NCI-H1436 treated with DMSO at 0.1 percent for 48 hours (cell line): ENCODE measurements around the gene DVL3.
"Not testable (repeated sequence)": the region's sequence is repeated elsewhere in the genome, so short reads cannot be mapped to it uniquely, and the experiment has no call there.

Source experiments
- DNase-seq: peaks from one replicate; lab custom pipeline; 2025; lab: John Stamatoyannopoulos, UW

The DVL3 gene

GRCh38 chr3:184154885-184155643 is at the start of gene DVL3:
Gene DVL3, plus strand, starts transcription at chr3:184155377. Its CDS starts 259 bp downstream, at chr3:184155636.
- no peak for DNase-seq

DNA sequence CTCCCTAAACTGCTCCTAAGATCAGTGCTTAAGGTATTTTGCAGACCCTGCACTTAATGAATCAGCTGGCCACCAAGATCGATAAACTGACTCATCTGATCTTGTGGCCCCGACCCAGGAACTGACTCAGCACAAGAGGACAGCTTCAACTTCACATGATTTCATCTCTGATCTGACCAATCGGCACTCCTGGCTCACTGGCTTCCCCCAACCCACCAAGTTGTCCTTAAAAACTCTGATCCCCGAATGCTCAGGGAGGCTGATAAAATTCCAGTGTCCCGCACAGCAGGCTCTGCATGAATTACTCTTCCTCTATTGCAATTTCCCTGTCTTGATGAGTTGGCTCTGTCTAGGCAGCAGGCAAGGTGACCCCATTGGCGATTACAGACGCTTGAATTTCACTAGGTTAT is 44.9 kb upstream of the DVL3 start:
- no peak for DNase-seq

GRCh38 chr3:184116017-184116416 is 39.2 kb upstream of the DVL3 start:
- no peak for DNase-seq

- DNase-seq, result no peak
Observed at GRCh38 chr3:184117636-184118035, 37.5 kb upstream of the DVL3 start.

DNA sequence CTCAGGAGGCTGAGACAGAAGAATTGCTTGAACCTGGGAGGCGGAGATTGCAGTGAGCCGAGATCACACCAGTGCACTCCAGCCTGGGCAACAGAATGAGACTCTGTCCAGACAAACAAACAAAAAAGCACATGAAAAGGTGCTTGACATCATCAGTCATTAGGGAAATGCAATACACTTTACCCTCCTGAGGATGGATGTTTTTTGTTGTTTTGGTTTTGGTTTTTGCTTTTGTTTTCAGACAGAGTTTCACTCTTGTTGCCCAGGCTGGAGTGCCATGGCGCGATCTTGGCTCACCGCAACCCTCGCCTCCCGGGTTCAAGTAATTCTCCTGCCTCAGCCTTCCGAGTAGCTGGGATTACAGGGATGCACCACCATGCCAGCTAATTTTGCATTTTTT is 34.1 kb upstream of the DVL3 start:
- not testable (repeated sequence) for DNase-seq

DNA sequence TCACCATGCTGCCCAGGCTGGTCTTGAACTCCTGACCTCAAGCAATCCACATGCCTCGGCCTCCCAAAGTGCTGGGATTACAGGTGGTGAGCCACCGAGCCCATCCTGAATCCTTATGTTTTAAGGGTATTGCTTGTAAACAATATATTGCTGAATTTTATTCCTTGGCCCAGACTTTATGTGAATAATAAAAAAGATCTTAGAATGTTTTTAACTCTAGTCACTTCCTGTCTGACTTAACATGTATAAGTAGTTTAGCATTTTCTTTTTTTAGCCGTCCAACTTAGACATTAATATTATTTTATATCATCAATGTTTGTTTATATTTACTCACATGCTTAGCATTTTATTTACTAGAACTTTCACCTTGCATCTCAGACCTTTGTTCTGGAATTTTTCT is 29.2 kb upstream of the DVL3 start:
- no peak for DNase-seq

GRCh38 chr3:184129012-184129411 is 26.2 kb upstream of the DVL3 start:
- no peak for DNase-seq

DNA sequence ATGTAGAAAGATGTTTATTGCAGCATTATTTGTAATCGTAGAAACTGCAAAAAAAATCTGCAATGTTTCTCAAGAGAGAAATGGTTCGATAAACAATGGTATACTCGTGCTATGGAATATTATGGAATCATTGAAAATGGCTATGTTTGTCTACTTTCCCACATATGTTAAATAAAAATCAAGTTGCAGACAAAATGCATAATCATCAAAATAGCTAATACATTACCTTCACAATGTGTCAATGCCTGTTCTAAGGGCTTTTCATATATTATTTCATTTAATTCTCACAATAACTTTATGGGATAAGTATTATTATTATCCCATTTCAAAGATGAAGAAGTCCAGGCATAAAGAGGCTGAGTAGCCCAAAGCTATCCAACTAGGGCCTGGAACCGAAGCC is 22.2 kb upstream of the DVL3 start:
- DNase-seq, result no peak

DNA sequence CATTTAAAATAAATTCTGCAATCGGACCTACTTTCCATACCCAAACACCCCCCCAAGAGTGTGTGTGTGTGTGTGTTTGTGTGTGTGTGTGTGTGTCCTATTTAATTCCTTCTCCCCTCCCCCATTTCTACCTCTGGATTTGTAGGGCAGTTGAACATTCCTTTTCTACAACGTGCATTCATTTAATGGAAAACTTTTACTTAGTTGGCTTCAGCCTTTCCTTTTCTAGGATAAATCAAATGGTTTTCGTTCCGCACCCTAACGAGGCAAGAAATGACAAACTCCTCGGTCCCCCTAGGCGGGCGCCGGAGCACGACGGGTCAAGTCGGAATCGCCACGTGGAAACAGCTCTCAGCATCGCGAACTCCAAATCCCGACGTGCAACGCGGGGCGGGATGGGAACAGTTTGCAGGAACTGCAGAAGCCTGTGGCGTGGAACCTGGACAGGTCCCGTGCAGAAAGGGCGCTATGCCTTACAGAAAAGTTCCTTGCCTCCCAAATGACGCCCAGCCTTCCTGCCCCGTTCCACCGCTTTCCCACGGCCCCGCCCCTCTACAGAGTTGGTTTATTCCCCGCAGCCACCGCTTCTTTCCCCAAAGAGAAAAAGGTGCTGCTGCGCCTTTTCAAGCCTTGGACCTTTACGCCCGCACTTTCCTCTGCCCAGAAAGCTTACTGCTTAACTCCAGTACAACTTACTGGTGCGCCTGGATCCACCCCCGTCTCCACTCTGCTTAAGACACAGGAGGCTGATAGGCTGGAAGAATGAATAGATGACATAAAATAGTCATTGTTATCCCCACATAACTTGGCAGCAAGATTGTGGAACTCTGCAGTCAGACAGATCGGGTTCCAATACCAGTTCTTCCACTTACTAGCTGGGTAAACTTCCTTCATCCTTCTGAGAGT is 21.1 kb upstream of the DVL3 start:
- peak; percentile 38 for DNase-seq

DNA sequence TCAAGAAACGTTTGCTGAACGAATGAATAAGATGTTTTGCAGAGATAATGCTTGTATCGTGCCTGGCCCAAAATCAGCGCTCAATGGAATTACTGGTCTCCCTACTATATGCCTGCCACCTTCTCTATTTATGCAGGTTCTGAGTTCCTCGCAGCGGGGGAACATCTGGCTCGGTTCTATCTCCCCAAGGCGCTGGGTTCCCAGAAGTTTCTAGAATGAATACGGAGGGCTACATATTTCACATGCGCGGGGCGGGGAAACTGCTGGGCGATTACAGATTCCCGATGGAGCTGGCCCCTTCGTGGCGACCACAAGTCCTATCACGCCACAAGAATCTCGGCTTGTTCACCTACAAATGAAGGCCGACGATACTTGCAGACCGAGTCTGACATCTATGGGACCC is 20.4 kb upstream of the DVL3 start:
- DNase-seq, result no peak

DNA sequence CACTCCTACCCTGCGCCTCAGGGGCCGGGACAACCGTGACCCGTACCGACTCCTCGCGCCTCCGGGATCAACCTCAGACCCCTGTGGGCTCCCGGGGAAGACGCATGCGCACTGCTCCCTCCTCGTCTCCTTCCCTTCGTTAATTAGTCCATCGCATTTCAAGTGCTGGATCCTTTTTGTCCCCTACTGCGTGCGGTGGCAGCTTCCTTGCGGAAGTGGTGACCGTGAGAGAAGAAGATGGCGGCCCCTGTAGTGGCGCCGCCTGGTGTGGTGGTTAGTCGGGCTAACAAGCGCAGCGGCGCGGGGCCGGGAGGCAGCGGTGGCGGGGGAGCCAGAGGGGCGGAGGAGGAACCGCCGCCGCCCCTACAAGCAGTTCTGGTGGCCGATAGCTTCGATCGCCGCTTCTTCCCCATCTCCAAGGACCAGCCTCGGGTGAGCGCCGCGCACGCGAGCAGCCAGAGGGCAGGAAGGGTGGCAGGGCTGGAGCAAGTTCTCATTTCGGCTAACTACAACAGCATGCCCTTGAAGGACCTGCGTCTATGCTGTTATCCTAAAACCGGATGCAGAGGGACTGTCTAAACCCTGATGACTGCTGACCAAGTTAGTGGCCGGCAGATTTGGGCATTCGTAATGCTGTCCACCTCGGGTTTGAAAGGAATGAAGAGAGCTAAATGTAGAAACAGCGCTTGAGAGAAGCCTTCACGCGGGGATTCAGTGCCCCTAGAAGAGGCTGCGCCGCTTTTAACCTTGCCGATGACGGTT is 19.8 kb upstream of the DVL3 start, which contains the start of gene EIF2B5:
Gene EIF2B5, plus strand, starts transcription at position 210 of the 762 bp plus-strand sequence. Its CDS starts 28 bp downstream, at position 238.
- DNase-seq, result peak; percentile 90

- no peak for DNase-seq
Observed at GRCh38 chr3:184135911-184136260, 19.3 kb upstream of the DVL3 start.

- no peak for DNase-seq
Observed at GRCh38 chr3:184140436-184140835, 14.7 kb upstream of the DVL3 start.

DNA sequence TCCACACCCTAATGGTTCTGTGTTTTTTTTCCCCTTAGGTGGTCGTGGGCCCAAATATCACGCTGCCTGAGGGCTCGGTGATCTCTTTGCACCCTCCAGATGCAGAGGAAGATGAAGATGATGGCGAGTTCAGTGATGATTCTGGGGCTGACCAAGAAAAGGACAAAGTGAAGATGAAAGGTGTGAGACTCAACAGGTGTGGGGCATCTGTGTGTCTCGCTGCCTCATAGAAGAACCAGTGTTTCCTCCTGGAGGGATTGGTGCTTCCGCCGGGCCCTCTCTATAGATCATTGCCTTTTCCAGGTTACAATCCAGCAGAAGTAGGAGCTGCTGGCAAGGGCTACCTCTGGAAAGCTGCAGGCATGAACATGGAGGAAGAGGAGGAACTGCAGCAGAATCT is 13.0 kb upstream of the DVL3 start:
- no peak for DNase-seq

GRCh38 chr3:184143327-184143726 is 11.8 kb upstream of the DVL3 start:
- no peak for DNase-seq

- no peak for DNase-seq
Observed at GRCh38 chr3:184144505-184144904, 10.7 kb upstream of the DVL3 start.

GRCh38 chr3:184145111-184145524 is 10.1 kb upstream of the DVL3 start:
- DNase-seq, result no peak

DNA sequence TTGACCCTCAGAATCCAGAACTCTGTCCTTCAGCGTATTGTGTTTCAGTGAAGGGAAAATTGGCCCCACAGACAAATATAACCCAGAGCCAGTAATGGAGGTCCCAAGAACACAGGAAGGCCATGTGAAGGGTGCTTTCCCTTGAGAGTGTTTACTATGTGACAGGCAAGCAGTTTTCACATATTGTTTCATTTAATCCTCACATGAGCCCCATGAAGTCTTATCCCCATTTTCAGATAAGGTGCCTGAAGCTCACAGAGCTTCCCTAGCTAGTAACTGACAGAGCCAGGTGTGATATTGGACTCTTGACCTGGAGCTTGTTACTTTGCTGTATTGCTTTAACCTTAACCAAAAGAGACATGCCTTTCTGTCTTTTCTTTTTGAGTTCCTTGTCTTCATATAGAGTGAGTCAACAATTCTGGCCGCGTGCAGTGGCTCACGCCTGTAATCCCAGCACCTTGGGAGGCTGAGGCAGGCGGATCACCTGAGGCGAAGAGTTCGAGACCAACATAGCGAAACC is 9.4 kb upstream of the DVL3 start:
- DNase-seq, result no peak

- no peak for DNase-seq
Observed at GRCh38 chr3:184148076-184148475, 7.1 kb upstream of the DVL3 start.

DNA sequence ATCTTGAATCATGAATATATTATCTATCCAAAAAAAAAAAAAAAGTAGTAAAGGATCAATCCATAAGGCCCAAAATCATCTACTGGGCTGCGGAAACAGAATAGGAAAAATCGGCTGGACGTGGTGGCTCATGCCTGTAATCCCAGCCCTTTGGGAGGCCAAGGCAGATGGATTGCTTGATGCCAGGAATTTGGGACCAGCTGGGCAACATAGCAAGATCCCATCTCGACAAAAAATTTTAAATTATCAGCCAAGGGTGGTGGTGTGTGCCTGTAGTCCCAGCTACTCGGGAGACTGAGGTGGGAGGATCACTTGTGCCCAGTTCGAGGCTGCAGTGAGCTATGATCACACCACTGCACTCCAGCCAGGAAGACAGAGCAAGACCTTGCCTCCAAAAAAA is 6.1 kb upstream of the DVL3 start:
- DNase-seq, result no peak

GRCh38 chr3:184149770-184150169 is 5.4 kb upstream of the DVL3 start:
- not testable (repeated sequence) for DNase-seq
